MM.1S (cell line): Measurements from ENCODE around the gene ARV1.

ENCODE experiments used
- DNase-seq: peaks from one replicate; pipeline ENCODE4 v3.0.0-alpha.2; 2015
- H2AFZ ChIP-seq: fragments of 300-600 bp; sonication (generic); 2 replicates; pipeline ENCODE4 v1.6.0; 2016; ENCODE audit warnings: antibody characterized with exemption, low read length
- H3F3A ChIP-seq: fragments of 300-600 bp; sonication (generic); 2 replicates; pipeline ENCODE4 v1.6.1; 2016; ENCODE audit warnings: mild to moderate bottlenecking, antibody characterized with exemption, low read length, moderate library complexity, mixed read lengths; ENCODE audit not compliant: insufficient read depth
- H3K27ac ChIP-seq: fragments of 300-600 bp; sonication (generic); 2 replicates; pipeline ENCODE4 v1.5.1; 2016; ENCODE audit warnings: mild to moderate bottlenecking, low read length
- H3K27me3 ChIP-seq: fragments of 300-600 bp; sonication (generic); replicated peaks from 2 replicates; pipeline ENCODE4 v1.6.0; 2016; ENCODE audit warnings: low read length; ENCODE audit not compliant: insufficient read depth
- H3K36me3 ChIP-seq: fragments of 300-600 bp; sonication (generic); replicated peaks from 2 replicates; pipeline ENCODE4 v1.6.1; 2016; ENCODE audit warnings: mild to moderate bottlenecking, low read length, mixed read lengths; ENCODE audit not compliant: insufficient read depth
- H3K4me1 ChIP-seq: fragments of 300-600 bp; sonication (generic); 2 replicates; pipeline ENCODE4 v1.6.1; 2016; ENCODE audit warnings: low read length, mixed read lengths
- H3K4me2 ChIP-seq: fragments of 300-600 bp; sonication (generic); 2 replicates; pipeline ENCODE4 v1.6.0; 2016; ENCODE audit warnings: low read depth, low read length
- H3K4me3 ChIP-seq: fragments of 300-600 bp; sonication (generic); 2 replicates; pipeline ENCODE4 v1.5.1; 2016; ENCODE audit warnings: low read length, mixed read lengths
- H3K79me2 ChIP-seq: fragments of 300-600 bp; sonication (generic); 2 replicates; pipeline ENCODE4 v1.6.1; 2016; ENCODE audit warnings: mixed run types, low read length, mixed read lengths
- H3K9ac ChIP-seq: fragments of 300-600 bp; sonication (generic); 2 replicates; pipeline ENCODE4 v1.6.1; 2016; ENCODE audit warnings: low read length, mixed read lengths
- H3K9me2 ChIP-seq: fragments of 300-600 bp; sonication (generic); replicated peaks from 2 replicates; pipeline ENCODE4 v1.6.1; 2016; ENCODE audit warnings: mild to moderate bottlenecking, low read length, mixed read lengths; ENCODE audit not compliant: insufficient read depth
- H3K9me3 ChIP-seq: fragments of 300-600 bp; sonication (generic); replicated peaks from 2 replicates; pipeline ENCODE4 v1.6.1; 2016; ENCODE audit warnings: mild to moderate bottlenecking, low read length, mixed read lengths; ENCODE audit not compliant: insufficient read depth
- H4K20me1 ChIP-seq: fragments of 300-600 bp; sonication (generic); 2 replicates; pipeline ENCODE4 v1.6.1; 2016; ENCODE audit warnings: mild to moderate bottlenecking, low read length, moderate library complexity, mixed read lengths; ENCODE audit not compliant: insufficient read depth
- CTCF ChIP-seq: fragments of 300-600 bp; sonication (generic); IDR thresholded peaks from 2 replicates; pipeline ENCODE4 v1.5.1; 2016; ENCODE audit warnings: antibody characterized with exemption, low read length, mixed read lengths
- EZH2 ChIP-seq: fragments of 300-600 bp; sonication (generic); optimal IDR thresholded peaks from 2 replicates; pipeline ENCODE3; 2017; ENCODE audit warnings: low read depth, mild to moderate bottlenecking, antibody characterized with exemption, low read length, mixed read lengths
- EZH2phosphoT487 ChIP-seq: fragments of 300-600 bp; sonication (generic); IDR thresholded peaks from 2 replicates; pipeline ENCODE4 v1.6.1; 2018; ENCODE audit warnings: antibody characterized with exemption, low read length

ARV1 gene

GRCh38 chr1:230939806-230940489, 38.9 kb upstream of the ARV1 start:
- Histone ChIP-seq H2AFZ (no peak overlapping the region), H3K9me2 (no peaks in the 10 kb centered on the region), H3K27ac (no peak overlapping the region), H3F3A (no peaks in the 10 kb centered on the region), H3K27me3 (no peaks in the 10 kb centered on the region), H3K4me3 (no peak overlapping the region), H3K4me1 (no peaks in the 10 kb centered on the region), H3K9me3 (no peaks in the 10 kb centered on the region), H3K36me3 (no peaks in the 10 kb centered on the region), H3K9ac (no peak overlapping the region), H3K79me2 (no peaks in the 10 kb centered on the region), H3K4me2 (no peak overlapping the region), H4K20me1 (no peaks in the 10 kb centered on the region)
- no peak for DNase-seq
- TF ChIP-seq EZH2: no peak
- no peak for TF ChIP-seq CTCF
- no peak for TF ChIP-seq EZH2phosphoT487

- Histone ChIP-seq H3K9ac (no peak overlapping the region), H3K4me3 (no peak overlapping the region), H3K9me3 (no peaks in the 10 kb centered on the region), H4K20me1 (no peaks in the 10 kb centered on the region), H3K36me3 (no peaks in the 10 kb centered on the region), H3K4me1 (no peaks in the 10 kb centered on the region), H3K9me2 (no peaks in the 10 kb centered on the region), H2AFZ (no peak overlapping the region), H3K79me2 (no peaks in the 10 kb centered on the region), H3F3A (no peaks in the 10 kb centered on the region), H3K4me2 (no peak overlapping the region), H3K27me3 (no peaks in the 10 kb centered on the region), H3K27ac (no peak overlapping the region)
- no peak for DNase-seq
- TF ChIP-seq CTCF (no peak), EZH2phosphoT487 (no peak), EZH2 (no peak)
Measured at GRCh38 chr1:230940848-230941247, 38.0 kb upstream of the ARV1 start.

DNA sequence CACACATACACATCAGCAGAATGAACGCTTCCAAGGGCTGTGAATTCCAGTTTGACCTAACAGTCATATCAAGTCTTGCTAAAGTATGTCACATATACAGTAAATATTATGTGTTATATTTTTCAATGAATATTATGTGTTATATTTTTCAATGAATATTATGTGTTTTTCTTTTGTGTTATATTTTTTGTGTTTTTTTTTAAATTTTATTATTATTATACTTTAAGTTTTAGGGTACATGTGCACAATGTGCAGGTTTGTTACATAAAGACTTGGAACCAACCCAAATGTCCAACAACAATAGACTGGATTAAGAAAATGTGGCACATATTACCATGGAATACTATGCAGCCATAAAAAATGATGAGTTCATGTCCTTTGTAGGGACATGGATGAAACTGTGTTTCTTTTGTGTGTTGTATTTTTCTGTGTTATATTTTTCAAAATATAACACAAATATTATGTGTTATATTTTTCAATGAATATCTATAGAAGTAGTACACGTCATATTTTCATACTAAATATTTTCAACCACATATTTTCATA, 35.8 kb upstream of the ARV1 start:
- H2AFZ ChIP-seq: no peak overlapping the region
- no peak overlapping the region for H3K4me2 ChIP-seq
- no peaks in the 10 kb centered on the region for H3F3A ChIP-seq
- H4K20me1 ChIP-seq: no peaks in the 10 kb centered on the region
- DNase-seq: no peak
- H3K4me3 ChIP-seq: no peak overlapping the region
- H3K27me3 ChIP-seq: no peaks in the 10 kb centered on the region
- no peaks in the 10 kb centered on the region for H3K79me2 ChIP-seq
- no peaks in the 10 kb centered on the region for H3K9me3 ChIP-seq
- TF ChIP-seq EZH2phosphoT487 (no peak), EZH2 (no peak), CTCF (no peak)
- H3K9me2 ChIP-seq: no peaks in the 10 kb centered on the region
- no peak overlapping the region for H3K27ac ChIP-seq
- no peak overlapping the region for H3K9ac ChIP-seq
- H3K4me1 ChIP-seq: no peaks in the 10 kb centered on the region
- no peaks in the 10 kb centered on the region for H3K36me3 ChIP-seq
